Fibroblast of lung (primary cell): ENCODE results near the gene DEPDC5.

Source experiments
- CTCF ChIP-seq, 2 donors: IDR thresholded peaks in 1 of 2; conservative IDR thresholded peaks in 1 of 2; 1 replicate in 1 of 2; 2 replicates in 1 of 2; pipeline ENCODE4 v1.5.1; 2011 to 2012; ENCODE audit warnings: low read length in 2 of 2, control low read depth in 1 of 2, inconsistent platforms in 1 of 2, low read depth in 1 of 2, mild to moderate bottlenecking in 1 of 2
- EZH2 ChIP-seq: IDR thresholded peaks from 2 replicates; pipeline ENCODE4 v1.5.1; 2012; ENCODE audit warnings: low read length, control low read depth, mild to moderate bottlenecking; ENCODE audit errors: missing control alignments

- TF ChIP-seq CTCF (conservative IDR thresholded peaks at IDR 0.05 in 1 of 2, IDR thresholded peaks at IDR 0.05 in 1 of 2; ENCODE audit: low read depth in 1 of 2, low read length in 2 of 2) (no peak), EZH2 (no peak)
These were observed 144.3 kb downstream of the DEPDC5 start for GRCh38 chr22:31897842-31898805.
